ENCODE results near the gene CLEC2L. TPM values are rescaled to one million over a fixed set of nuclear protein-coding genes. Genes with fewer than 3 reads are reported as not detected.

Gene CLEC2L
- total and polyA plus RNA-seq, 2 of the 13 experiments (the other 11 are each of a cell fraction or from before 2014, with no cell fraction given), result 0.20 to 0.25 TPM

GRCh38 chr7:139534966-139535651 is 11.6 kb downstream of the CLEC2L start:
- no peak overlapping the region for H3K9ac ChIP-seq (ENCODE audit: insufficient read depth, low read depth, low read length)
- intact Hi-C loops (cut with micrococcal nuclease; ENCODE audit: unreplicated experiment) (no loop called here), in situ Hi-C loops (cut with HindIII; ENCODE audit: extremely low pct_ligation_motif_present, low pct_unique_long_range_greater_than_20kb) (no loop called here)
- H3K27ac ChIP-seq (ENCODE audit: extremely low read length, insufficient read depth, low read length), result no peak overlapping the region
- TF ChIP-seq CEBPB (IDR thresholded peaks at IDR 0.05; ENCODE audit: borderline replicate concordance, low read depth, low read length) (0 out of 2 replicates have a peak, but pooled peaks have one; percentile 10), TERF1 (CRISPR knock-in tag; IDR thresholded peaks at IDR 0.05) (no peak), ZNF562 (CRISPR knock-in tag; IDR thresholded peaks at IDR 0.05; ENCODE audit: borderline replicate concordance) (no peak), SNAPC4 (CRISPR knock-in tag; IDR thresholded peaks at IDR 0.05) (no peak), ZNF3 (CRISPR knock-in tag; IDR thresholded peaks at IDR 0.05) (no peak), ZNF678 (CRISPR knock-in tag; IDR thresholded peaks at IDR 0.05) (no peak)
- BruUV-seq (replicated peaks), result no TSS peak
- no peaks in the 10 kb centered on the region for H3K4me1 ChIP-seq (ENCODE audit: insufficient read depth, low read length)
- H2AFZ ChIP-seq (ENCODE audit: low read length), result no peak overlapping the region
- ATAC-seq, result no peak
- FAIRE-seq, result no peak
- no peaks in the 10 kb centered on the region for H4K20me1 ChIP-seq (ENCODE audit: insufficient read depth, low read length)
- no peak overlapping the region for H3K4me3 ChIP-seq (replicated peaks in 1 of 3; ENCODE audit: insufficient read depth in 1 of 3, low read depth in 2 of 3, low read length in 3 of 3)
- H3K36me3 ChIP-seq (replicated peaks in 1 of 2; ENCODE audit: control insufficient read depth in 1 of 2, insufficient read depth in 2 of 2, low read length in 2 of 2), result no peaks in the 10 kb centered on the region
- no peak overlapping the region for H3K4me2 ChIP-seq (ENCODE audit: low read depth, low read length)
- POLR2A ChIA-PET, result no interaction called here
- no peaks in the 10 kb centered on the region for H3K9me3 ChIP-seq (ENCODE audit: low read length)
- CTCF ChIA-PET (ENCODE audit: low intra/inter-chr PET ratio, low total read pairs), result no interaction called here
- H3K79me2 ChIP-seq (ENCODE audit: insufficient read depth, low read length), result no peaks in the 10 kb centered on the region
- WGBS (ENCODE audit: low lambda C conversion rate), result 12% methylated on average over 7 of the region's 7 CpGs
- no peak for DNase-seq (ENCODE audit: low spot score)
- peaks cover 2 to 57% of the 10 kb centered on the region in 2 experiments; a peak in 3 of 5 replicates for H3K27me3 ChIP-seq (ENCODE audit: control insufficient read depth in 1 of 2, insufficient read depth in 2 of 2, low read length in 2 of 2)

Measured in HepG2 (cell line).